GM21423 (cell line): ENCODE measurements around the gene FZD4.
"Not testable (repeated sequence)": the region's sequence is repeated elsewhere in the genome, so short reads cannot be mapped to it uniquely, and the experiment has no call there.

Experiments
- ATAC-seq: cut with Tn5 transposase; IDR thresholded peaks from one replicate; pipeline ENCODE4 v1.9.1; 2021; ENCODE audit warnings: mild to moderate bottlenecking, moderate library complexity; ENCODE audit not compliant: unreplicated experiment

FZD4 gene

DNA sequence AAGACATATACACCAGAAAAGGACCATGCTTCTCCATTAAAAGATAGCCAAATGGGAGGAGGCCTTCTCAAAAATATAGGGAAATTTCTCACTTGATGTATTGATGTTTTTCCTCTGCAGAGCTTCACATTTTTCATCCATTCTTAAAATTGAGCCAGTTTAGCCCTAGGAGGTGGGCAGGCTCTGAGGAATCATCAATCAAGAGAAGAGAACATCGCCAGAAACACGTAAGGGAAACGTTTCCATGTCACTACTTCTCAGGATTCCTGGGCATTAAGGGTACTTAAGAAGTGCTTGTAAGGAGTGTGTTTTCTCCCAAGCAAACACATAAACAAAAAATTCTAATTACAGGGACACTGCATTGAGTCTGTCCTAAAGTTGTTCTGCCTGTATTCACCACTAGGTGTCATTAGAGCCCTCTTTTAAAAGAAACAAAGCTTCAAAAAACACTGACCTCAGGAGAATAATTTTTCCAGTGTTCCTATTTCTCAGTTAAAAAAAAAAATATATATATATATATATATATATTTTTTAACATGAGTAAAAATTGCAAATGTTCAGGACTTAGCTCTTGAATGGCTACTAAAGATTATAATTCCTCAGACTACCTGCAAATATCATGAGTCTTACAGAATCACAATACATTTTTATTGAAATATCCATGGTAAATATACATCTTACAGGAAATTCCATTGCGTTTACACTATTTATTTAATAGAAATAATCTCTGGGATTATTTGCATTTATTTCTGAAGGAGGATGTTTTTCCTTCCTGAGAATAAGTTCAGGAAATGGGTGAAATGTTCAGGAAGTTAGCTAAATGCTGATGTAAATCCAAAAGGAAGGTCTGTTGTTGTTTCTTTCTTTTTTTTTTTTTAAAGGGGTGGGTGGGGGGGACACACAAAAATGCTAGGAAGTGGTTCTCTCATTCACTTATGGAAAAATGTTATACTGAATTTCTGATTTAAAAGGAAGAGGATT, 16.0 kb downstream of the FZD4 start:
- peak; percentile 48 for ATAC-seq

- ATAC-seq, result no peak
These were observed 16.8 kb downstream of the FZD4 start for GRCh38 chr11:86938203-86938899.

DNA sequence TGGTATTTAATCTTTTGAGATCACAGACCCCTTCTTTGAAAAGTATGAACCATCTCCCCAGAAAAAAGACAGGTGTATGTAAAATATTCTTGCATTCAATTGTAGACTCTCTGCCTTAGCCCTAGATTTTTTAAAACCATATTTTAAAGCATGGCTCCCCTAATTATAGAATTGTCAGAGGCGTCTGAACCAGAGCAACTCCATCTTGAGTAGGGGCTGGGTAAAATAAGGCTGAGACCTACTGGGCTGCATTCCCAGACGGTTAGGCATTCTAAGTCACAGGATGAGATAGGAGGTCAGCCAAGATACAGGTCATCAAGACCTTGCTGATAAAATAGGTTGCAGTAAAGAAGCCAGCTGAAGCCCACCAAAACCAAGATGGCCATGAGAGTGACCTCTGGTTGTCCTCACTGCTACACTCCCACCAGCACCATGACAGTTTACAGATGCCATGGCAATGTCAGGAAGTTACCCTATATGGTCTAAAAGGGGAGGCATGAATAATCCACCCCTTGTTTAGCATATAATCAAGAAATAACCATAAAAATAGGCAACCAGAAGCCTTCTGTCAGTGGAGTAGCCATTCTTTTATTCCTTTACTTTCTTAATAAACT, 17.9 kb downstream of the FZD4 start:
- ATAC-seq, result not testable (repeated sequence)

DNA sequence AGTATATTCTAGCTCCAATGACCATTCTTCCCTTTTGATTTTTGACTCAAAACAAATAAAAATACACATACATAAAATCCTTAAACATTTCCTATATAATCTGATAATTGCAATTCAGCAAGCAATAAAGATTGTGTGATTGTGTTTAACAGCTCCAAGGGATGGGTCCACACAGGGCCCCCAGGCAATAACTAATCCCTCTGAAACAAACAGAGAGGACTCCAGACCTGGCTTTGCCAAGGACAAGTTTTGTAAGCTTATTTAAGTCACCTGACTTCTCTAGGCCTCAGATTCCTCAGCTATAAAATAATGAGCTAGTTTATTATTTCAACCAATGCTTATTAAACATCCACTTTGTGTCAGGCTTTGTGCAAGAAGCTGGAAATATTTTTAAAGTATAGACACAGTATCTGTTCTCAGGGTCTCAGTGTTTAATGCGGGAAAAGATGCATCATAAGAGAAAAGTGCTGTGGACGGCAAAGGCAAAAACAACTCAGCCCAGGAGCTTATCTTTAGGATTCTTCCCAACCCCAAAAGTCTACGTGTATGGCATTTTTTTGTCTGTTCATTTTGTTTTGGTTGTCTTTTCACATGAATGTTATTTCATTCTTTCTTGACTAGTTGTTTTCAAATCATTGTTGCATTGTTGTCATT, 20.1 kb downstream of the FZD4 start:
- ATAC-seq, result no peak

DNA sequence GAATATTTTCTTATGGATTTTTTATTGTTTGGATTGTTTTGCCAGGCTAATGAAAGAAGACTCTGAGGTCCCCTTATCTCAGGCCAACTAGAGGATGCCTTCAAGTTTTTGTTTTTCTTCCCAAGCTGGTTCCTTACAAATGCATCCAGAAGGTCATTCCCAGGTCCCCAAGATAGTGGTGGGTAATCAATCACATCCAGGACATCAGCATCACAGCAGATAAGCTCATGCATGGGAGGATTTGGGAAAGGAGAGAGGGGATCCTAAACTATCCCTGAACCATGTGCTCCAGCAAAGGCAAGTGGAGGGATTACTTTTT, 20.7 kb downstream of the FZD4 start:
- ATAC-seq, result no peak

- no peak for ATAC-seq
These were observed 21.2 kb downstream of the FZD4 start for GRCh38 chr11:86933891-86934581.

DNA sequence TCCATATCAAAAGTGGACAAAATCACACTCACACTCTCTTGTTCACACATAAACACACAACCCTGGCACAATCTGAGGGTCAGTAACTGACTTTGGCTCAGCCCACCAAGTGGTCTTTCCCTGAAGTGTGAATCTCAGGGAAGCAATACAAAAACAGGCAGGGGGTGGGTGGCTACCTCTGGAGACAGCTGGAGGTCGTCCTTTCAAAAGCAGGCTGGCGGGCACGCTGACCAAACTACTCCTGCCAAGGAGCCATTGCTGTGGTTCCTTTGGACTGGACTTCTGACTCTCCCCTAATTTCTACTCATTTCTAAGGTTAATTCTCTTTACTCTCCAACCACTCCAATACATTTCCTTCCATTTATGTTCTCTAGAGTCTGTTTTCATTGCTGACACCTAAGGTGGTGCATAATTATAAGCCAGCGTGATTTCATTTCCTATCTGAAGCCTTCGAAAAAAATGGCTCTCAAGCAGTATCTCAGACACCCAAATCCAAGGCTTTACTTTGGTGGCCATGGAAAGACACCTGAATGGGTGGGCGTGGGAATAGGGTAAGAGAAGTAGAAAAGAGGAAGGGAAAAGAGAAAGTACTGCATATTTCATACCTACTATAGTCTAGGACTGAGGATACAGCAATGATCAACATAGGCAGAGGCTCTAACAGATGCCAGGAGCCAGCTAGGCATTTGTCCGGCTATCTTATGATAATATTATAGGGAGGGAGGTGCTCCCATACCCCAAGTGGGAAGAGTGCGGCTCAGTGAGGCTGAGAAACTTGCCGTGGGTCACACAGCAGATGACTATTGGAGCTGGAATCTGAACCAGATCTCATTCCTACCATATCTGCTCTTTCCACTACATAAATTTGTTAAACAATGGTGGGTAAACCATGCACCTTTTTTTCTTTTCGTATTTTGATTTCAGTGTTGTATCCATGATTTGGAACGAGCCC, 22.0 kb downstream of the FZD4 start:
- no peak for ATAC-seq

GRCh38 chr11:86932259-86932585, 23.0 kb downstream of the FZD4 start:
- ATAC-seq, result no peak

DNA sequence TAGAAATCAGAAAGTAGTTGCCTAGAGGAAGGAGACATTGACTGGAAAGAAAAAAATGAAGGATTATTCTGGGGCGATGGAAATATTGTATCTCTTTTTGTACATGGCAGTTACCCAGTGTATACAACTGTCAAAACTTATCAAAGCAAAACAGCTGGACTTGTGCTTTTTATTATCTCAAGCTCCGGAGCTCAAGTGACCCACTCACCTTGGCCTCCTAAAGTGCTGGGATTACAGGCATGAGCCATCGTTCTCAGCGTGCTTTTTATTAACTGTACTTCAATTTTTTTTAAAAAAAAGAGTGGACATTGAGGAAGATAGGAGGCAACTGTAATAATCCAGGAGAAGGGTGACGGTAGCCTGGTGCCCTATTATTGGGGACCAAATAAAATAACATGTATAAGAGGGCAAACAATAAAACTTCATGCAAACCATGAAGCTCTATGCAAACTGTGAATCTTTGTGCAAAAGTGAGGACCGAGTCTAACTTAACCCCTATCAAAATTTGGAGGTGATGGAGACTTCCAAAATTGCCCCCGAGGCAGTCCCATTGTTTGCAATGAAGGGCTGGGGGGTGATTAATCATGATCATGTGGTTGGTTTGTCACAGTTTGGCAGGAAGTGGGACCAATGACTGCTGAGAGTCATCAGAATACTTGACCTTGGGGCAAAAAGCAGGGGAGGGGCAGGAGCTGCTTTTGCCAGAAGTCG, 23.5 kb downstream of the FZD4 start:
- ATAC-seq, result no peak

DNA sequence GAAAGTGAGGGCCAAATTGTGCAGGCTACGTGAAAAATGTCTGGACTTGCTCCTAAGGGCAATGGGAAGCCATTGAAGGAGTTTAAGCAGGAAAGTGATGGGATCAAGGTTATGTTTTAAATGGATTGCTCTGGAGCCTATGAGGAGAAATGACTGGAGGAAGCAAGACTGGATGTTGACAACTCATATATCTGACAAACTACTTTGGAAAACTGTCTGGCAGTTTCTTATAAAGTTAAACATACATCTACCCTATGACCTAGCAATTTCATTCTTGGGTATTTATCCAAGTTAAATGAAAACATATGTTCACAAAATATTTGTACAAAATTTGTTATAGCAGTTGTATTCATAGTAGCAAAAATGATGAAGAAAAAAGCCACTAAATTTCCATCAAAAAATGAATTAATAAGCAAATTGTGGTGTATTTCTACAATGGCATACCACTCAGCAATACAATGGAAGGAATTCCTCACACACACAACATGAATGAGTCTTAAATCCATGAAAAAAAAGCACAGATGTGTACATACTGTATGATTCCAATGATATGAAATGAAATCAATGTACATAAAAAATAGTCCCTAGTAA, 24.1 kb downstream of the FZD4 start:
- no peak for ATAC-seq

DNA sequence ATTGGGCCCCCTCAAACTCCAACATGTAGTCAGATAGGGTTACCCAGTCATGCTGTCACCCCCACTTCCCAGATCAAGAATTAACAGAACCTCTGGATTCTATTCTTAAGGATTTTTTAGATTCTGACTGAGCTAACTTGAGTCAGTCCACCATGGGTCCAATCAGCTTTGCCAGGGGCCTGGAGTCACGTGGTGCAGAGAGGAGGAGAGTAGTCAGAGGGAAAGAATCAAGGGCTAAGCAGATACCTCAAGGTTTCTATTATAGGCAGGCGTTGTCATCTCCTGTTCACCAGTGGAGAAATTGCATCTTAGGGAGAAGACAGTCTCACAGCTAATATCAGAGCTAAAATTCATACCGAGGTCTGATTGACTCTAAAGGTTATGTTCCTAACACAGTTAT, 28.2 kb downstream of the FZD4 start:
- no peak for ATAC-seq

GRCh38 chr11:86923999-86924766, 31.0 kb downstream of the FZD4 start:
- no peak for ATAC-seq

GRCh38 chr11:86922225-86922624, 33.0 kb downstream of the FZD4 start:
- no peak for ATAC-seq

DNA sequence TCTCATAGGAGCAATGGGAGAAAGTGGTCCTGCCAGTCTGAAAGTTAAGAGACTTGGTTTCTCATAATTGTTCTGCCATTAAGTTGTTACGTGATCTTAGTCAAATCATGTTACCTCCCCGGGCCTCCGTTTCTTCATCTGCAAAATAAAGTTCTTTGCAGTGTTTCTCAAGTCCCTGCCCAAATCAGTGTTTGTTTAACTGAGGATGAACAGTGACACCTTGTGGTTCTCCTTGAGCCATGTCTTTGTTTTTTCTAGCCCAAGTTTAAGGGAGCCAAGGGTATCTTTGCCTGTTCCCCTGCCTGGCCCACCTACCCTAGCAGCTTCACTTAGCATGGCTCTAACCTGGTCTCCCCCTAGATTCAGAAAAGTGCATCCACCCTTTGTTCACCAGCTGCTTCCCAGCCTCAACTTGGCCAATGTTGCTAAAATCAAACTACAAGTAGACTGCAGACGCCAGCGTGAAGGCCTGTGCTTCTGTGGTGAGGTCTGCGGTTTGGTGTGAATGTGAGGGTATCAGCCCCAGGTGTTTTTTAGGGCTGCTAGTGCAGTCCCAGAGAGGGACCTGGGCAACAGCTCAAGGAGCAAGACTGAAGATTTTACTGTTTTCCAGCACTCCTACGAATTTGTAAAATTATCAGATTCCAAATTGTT, 35.5 kb downstream of the FZD4 start:
- no peak for ATAC-seq

- no peak for ATAC-seq
These were observed 36.2 kb downstream of the FZD4 start for GRCh38 chr11:86918973-86919372.

DNA sequence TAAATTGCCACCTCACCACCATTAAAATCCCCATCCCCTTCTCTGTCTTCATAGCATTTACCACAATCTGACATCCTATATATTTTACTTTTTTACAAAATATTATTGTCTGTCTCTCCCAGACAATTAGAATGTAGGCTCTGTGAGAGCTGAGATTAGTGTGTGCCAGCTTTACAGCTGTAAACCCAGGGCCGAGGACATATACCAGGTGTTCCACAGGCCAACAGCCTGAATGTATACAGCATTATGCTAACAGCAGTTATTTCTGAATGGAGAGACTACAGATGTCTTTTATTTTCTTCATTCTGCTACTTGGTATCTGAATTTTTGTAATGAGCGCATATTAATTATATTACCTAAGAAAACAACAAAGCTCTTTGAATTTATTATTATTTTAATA, 36.7 kb downstream of the FZD4 start:
- ATAC-seq, result no peak

DNA sequence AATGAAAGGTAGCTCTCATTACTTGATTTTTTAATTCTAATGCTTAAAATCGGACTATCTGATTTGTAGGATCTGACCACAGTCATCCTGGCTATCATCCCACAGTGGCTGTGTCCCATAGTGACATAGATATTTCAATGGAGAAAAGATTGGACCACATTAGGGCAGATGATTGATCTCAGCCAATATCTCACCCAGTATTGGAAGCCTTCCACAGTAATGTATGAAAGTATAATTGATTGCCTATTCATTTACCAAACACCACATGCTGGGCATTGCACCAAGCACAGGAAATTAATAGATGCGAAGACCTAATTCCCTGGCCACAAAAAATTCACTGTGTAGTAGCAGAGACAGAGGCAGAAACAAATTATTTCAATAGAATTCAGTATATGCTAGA, 37.6 kb downstream of the FZD4 start:
- ATAC-seq, result no peak

DNA sequence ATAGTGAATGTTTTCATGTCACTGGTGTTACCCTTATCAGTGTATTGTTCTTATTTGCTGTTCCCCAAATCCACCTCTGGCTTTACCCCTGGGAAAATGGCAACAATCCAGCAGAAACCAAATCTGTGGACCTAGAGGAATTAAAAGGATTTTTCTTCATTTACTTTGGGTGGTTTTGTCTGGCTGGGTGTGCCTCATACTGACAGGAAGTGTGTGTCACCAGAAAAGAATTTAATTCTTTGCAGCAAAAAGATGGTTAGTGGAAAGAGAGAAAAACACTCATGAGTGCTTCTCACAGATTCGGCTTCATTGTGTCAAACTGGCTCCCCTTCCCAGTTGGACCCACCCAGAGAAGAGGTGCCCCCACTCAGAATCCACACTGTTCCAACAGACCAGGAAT, 38.9 kb downstream of the FZD4 start:
- no peak for ATAC-seq
